HuH-7 (cell line): Measurements from ENCODE around the gene NPY4R2.
"Not testable (repeated sequence)": the region's sequence is repeated elsewhere in the genome, so short reads cannot be mapped to it uniquely, and the experiment has no call there.

Source experiments
- DNase-seq: peaks from one replicate; pipeline ENCODE4 v3.0.0; 2011; ENCODE audit warnings: low spot score

NPY4R2 gene, protein sequence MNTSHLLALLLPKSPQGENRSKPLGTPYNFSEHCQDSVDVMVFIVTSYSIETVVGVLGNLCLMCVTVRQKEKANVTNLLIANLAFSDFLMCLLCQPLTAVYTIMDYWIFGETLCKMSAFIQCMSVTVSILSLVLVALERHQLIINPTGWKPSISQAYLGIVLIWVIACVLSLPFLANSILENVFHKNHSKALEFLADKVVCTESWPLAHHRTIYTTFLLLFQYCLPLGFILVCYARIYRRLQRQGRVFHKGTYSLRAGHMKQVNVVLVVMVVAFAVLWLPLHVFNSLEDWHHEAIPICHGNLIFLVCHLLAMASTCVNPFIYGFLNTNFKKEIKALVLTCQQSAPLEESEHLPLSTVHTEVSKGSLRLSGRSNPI

DNA sequence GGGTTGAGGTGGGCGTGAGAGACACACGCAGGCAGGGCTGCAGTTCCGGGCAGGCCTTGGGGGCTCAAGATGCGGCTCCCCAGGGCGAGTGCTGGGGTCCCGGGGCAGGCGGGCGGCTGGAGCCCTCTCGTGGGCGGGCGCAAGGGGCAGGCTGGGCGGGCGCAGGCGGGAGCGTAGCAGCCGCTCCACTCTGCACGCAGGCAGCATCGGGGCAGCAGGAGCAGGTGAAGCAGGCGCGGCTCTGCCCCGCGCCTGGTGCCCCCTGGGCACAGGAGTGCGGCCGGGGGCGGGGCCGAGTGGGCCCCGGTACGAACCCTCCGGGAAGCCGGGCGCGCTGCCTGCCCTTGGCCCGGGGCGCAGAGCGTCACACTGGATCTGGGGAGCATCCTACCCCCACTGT is at the start of gene NPY4R2:
Gene NPY4R2 (plus strand): TSS at position 188 of the 400 bp plus-strand sequence. CDS start 3,326 bp downstream, outside the sequence.
- not testable (repeated sequence) for DNase-seq

DNA sequence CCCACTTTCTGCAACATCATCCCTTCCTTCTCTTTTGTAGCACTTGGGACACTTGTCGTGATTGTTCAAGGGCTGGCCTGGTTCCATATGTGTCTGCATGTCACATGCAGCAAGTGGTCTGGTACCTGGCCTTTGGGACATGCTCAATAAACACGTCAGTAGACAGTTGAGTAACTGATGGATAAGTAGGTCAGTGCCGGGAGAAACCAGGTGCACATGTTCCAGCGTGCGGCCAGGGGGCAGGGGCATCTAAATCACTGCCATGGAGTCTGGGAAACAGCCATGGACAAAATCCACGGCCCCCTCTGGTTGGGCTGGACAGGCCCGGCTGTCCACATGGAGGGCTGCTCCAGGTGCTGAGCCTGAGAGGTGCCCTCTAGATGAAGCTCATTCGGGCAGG is 47.6 kb upstream of the NPY4R2 start:
- not testable (repeated sequence) for DNase-seq

DNA sequence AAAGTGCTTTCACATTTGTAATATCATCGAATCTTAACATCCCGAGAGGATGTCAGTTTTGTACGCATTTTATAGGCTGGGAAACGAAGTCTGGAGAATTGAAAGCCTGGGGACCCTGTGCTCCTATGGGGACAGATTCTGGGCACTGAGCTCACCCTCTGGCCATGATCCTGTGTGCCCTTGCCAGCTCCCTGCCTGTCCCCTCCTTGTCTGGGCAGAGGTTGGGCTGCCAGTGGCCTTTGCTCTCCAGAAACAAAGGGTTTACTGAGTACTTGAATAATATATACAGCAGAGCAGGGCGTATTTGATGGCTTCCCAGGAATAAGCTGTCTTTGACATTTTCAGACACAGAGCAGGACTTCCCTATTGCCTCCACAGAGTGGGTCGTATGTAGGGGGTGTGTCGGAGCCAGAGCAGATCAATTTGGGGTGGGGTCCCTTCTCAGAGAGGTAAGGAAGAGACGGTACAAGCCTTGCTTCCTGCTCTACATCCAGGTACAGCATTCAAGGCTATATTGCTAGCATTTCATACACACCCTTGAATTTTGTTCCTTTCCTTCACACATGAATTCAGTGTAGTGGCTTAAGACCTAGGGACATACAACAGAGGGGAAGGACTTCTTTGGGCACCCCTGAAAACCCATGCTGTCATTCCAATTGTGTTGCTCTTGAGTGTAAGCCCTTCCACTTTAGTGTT is 46.8 kb upstream of the NPY4R2 start:
- DNase-seq, result not testable (repeated sequence)

DNA sequence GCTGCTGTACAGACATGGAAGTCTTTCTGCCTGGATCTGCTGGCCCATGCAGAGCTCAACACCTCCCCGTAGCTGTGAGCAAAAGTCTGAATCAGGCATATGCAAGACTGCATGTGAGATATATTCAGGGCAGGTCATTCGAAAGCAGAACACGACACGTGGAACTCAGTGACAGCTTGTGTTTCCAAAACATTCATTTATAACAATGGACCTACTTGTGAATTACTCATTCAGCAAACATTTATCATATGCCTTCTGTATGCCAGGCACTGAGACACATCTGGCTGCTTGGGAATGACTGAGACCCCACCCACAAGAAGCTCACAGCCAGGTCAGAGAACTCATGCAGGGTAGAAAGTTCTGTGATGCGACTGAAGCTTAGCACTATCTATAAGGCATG is 46.2 kb upstream of the NPY4R2 start:
- not testable (repeated sequence) for DNase-seq

DNA sequence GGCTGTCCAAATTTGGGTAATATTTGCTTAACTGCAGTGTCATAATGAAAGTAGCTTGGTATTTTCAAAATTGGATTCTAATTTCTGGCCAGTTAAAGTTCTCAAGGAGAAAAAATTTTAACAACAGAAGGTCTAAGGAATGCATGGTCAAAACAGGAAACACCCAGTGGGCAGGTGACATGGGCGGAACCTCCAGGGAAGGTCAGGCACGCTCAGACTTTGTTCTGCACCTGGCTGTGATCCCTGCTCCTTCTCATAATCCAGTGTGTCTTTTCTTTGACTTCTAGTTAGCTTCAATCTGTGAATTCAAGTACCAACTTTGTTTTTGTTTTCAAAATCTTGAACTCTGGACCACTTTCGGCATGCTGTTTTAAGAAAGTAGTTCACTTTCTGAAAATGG is 34.2 kb upstream of the NPY4R2 start:
- DNase-seq, result not testable (repeated sequence)

DNA sequence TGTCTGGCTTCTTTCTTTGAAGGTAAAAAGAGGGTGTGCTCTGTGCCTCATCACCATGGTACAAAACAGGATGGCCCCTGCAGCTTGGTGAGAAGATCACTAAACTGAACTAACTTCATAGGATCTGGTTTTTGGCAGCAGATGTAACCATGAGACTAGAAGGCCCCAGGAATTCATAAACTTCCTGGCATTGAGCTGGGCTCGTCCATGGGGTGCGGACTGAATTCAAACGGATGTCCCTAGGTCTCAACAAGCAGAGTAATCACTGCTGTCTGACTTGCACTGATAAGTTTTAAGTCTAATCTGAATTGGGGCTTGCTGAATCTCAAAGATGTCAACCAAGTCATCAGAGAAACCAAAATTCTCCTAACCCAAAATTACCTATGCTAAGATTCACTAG is 33.5 kb upstream of the NPY4R2 start:
- DNase-seq, result not testable (repeated sequence)

DNA sequence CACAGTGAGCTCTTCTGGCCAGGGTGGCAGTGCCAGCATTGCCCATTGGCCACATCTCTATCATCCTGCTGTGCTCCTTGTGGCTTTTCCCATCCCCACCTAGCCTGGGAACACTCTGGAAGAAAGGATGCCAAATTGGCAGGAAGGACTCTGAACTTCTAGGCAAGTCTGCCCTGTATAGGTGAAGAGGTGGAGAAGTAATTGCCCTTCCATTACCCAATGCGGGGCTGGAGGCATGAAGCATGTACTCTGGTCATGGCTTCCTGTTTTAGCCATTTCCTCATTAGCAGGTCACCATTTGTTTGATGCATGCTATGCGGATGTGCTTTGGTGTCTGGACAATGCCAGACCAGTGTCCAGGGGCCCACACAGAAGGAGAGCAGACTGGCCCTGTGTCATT is 32.1 kb upstream of the NPY4R2 start:
- not testable (repeated sequence) for DNase-seq

DNA sequence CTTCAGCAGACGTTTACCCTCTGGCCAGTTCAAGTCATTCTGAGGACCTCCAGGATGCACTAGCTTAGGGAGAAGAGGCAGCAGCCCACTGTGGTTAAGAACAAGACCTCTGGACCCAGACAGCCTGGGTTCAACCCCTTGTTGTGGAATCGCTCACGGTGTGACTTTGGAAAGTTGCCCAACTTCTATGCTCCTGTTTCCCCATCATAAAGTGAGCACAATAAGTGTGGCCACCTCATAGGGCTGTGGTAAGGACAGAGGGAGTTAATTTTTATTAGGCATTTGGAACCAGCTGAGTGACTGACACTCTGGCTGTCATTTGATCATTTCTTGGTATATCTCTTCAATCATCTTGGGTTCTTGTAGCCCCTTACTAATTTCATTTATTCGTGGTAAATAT is 31.6 kb upstream of the NPY4R2 start:
- not testable (repeated sequence) for DNase-seq

DNA sequence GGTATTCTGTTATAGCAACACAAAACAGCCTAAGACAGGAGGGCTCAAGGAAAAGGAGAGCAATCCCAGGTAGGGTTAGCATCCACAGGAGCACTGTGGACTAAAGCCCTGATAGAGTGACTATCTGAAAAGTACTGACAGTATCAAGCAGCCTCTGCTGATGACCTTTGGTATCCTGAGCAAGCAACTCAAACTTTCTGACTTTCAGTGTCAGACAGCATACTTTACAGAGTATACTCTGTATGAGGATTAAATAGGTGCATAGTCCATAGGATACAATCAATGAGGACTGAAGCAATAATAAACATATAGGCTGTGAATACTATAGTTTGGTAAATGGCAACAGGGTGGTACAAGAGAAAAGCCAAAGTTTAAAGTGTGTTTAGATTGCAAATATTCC is 27.7 kb upstream of the NPY4R2 start:
- not testable (repeated sequence) for DNase-seq

DNA sequence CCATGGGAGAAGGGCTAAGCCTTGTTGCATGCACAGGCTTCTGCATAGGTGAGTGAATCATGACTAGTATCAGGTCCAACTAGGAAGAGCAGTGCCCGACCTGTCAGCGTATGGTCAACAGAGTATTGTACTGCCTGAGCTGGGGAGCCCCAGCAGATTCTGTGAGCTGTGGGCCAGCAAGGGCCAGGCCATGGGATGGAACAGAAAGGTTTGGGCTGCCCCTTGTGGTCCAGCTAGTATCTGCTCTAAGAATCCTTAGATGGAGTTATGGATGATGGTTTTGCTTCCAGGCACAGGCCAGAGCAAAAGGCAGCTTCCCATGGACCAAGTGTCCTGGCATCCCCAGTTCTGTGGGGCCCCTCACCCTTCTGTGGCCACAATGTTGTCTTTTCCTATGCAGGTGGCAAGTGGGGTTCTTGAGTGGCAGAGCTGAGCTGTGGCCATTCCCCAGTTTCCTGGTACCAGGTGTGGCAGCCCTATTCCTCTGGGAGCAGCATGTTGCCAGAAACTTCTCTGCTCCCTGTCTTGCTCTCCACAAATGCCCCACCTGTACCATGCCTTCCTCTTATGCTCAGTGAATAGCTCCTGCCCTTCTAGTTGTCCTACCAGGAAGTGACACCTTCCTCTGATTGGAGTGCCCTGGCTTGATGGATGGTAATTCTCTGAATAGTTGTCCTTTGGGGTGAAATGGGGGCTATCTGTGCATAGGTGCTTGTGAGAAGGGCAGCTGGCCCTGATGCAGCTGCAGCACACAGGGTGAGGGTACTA is 25.8 kb upstream of the NPY4R2 start:
- DNase-seq, result not testable (repeated sequence)

DNA sequence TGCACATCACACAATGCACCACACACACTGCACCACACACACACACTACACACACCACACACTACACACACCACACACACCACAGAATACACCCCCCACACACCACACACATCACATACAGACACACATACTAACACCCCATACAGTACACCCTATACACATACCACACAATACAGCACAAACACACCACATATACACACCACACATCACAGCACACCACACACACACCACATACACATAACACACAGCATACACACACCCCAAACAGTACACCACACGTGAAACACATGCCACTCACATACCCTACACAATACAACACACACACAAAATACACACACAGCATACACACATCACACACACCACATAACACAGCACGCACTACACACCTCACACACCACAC is 23.9 kb upstream of the NPY4R2 start:
- DNase-seq, result not testable (repeated sequence)

DNA sequence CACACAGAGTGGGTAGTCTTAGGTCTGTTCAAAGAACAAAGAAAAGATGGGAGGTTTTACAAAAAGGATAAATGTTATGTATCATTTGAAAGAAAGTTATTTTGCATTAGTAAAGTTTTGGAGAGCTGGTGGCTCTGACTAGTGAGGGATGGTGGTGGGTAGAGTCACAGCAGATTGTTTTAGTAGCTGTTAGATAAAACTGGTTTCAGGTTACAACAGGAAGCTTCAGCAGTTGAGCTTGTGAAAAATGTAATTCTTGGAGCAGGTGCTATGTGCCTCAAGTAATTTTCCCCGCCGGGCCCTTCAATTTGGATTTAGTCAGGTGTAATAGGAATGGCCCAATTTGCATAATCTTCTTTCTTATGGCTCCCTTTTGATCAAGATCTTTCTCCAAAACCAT is 20.6 kb upstream of the NPY4R2 start:
- DNase-seq, result not testable (repeated sequence)

DNA sequence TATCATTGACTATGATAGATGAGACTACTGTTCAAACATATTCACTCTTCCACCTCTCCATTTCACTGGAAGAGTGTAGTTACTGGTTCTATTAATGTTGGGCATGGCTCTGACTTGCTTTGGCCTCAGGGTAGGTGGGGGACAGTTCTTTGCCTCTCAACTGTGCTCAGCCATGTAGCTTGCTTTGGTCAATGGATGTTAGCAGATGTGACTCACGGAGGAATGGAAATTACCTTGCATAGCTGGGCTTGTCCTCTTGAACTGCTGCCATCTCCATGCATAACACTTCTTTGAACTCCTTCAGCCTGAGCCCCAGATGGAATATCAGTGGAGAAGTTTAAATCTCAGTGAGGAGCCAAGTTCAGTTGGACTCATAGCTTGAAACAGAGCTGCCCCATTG is 9.1 kb upstream of the NPY4R2 start:
- DNase-seq, result not testable (repeated sequence)

DNA sequence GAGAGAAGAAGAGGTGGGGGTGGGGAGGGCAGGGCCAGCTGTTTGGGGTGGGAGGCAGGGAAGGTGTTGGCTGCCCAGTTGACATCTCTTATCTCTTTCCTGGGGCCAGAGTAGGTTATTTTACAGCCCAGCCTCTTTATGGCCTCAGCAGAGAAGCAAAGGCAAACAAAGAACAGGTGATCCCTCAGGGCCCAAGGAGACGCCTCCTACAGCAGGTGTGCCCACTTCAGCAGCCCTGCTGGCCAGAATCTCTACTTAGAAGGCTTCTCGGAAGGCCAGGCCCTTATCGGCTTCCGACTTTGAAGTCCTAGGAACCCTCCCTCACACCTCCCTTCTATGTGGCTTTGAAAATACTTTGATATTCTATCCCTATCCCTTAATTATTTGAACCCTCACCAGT is 8.0 kb upstream of the NPY4R2 start:
- DNase-seq, result not testable (repeated sequence)

DNA sequence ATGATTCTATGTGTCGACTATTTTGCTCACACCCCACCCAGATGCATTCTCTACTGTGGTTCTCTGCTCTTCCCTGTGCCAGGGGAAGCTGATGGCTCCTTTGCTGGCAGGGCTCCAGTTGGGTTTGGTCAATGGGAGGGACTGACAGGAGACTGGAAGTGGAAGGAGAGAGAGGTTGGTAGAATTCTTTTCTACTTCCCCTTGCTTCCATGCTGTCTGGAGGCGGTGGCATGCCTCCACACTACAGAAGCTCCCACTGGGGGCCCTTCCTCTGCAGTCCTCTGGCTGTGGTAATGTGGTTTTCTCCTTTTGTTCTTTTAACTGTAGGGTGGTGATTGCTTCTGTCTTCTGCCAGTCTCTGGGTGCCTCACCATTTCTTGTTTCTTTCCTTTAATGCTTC is 4.4 kb upstream of the NPY4R2 start:
- not testable (repeated sequence) for DNase-seq

DNA sequence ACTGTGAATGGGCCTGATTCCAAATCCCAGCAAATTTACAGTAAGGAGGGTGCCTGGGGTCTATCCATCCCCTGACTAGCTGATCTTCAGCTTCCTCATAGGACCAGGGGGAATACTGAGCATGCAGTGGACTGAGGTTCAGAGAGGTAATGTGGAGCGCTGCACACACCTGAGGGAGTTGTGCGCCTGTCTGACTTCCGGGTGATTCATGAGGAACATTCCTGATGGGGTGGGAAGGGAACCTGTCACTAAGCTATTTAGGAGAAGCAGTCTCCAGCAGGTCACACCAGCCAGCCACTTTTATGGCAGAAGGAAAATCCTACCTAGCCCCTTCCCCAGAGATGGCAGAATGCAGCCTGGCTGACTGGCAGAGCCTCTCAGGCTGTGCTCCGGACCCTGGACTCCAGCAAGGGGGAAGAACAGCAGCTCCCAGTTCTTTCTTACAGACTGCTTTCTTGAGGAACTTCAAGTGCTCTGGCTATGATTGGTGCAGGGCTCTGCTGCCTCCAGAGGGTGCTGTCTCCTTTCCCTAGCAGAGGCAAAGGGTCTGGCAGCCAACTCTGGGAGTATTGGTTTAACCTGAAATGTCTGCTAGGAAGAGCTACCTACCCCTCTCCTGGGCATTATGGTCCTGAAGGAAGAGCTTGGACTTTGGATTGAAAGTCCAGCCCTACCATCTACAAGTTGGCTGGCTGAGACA is 2.5 kb upstream of the NPY4R2 start:
- DNase-seq, result not testable (repeated sequence)

DNA sequence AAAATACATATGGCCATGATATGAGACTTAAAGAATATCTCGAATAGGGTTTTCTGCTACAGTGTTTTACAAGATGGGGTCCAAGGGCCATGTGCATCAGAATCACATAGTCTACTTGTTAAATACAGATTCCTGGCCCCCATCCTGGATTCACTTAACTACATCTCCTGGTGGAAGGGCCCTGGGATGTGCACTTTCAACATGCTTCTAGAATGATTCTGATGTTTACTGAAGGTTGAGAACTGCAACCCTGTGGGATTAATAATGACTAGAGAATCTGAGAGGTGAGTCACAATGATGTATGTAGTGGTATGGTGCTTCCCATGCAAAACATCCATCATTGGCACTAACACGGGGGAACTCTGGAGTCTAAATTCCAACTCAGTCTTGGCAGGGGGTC is 2.1 kb downstream of the NPY4R2 start:
- DNase-seq, result not testable (repeated sequence)

DNA sequence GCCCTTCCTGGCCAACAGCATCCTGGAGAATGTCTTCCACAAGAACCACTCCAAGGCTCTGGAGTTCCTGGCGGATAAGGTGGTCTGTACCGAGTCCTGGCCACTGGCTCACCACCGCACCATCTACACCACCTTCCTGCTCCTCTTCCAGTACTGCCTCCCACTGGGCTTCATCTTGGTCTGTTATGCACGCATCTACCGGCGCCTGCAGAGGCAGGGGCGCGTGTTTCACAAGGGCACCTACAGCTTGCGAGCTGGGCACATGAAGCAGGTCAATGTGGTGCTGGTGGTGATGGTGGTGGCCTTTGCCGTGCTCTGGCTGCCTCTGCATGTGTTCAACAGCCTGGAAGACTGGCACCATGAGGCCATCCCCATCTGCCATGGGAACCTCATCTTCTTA is 4.0 kb downstream of the NPY4R2 start:
- not testable (repeated sequence) for DNase-seq

DNA sequence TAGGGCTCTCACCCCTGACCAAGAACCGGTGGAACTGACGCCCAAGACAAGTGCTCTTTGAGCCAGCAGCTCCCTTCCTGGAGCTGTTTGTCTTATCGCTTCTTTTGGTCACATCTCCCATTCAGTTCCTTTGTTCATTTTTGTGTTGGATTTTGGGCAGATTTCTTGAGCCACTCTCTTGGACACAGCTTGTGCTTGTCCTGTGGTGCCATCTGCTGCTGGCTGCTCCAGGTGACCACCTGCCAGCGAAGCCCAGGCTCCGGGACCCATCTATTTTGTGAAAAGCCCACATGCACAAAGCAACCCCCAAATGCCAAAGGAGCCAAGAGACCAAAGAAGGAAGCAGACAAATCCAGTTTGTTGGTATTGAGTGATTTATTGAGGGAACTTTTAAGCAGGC is 6.2 kb downstream of the NPY4R2 start:
- not testable (repeated sequence) for DNase-seq

DNA sequence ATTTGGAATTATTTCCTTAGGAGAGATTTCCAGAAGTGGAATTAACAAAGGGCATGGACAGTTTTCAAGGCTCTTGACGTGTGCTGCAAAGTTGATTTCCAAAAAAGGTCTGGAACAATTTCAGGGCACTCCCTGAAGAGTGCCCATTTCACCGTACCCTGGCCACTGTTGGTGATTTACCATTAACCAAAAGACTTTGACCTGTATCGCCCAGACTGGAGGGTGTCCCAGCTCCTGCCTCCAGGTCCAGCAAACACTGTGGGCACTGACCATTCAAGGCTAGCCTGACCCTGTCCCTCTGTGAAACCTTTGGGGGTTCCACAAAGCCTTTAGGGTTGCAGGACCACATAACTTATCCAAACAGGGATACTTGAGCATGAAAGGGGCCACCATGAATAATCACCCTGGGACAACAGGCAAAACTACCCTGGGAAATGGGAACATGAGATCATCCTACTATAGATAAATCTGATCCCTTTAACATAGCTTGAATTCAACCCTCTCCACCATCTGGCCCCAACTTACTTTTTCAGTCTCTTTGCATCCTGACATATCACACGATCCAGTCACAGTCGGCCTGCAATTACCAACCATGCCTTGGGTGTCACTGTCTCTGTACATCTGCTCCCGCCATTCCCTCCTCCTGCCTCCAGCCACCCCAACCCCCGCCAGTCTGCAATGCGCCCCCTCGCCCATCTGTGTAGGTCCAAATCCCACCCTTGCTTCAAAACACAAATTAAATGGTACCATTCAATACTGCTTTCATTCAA is 8.9 kb downstream of the NPY4R2 start:
- DNase-seq, result not testable (repeated sequence)

DNA sequence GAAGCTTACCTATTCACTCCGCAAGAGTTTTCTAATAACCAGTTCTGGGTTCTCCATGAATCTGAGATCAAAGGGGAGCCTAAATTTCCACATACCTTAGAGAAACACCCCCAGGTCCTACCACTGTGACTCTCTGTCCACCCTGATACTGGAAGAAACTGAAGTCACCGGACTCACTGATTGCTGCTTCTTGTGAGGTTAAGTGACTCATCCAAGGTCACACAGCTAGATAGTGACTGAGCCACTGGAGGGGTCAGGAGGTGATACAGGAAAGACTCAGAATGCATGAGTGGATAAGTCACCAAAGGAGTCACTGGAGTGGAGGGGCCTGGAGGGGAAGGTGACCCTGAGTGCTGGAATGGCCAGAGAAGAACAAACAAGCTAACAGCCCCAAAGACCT is 9.8 kb downstream of the NPY4R2 start:
- not testable (repeated sequence) for DNase-seq
